Activated CD4-positive, CD25-positive, alpha-beta regulatory T cell treated with anti-CD3 and anti-CD28 coated beads, Interleukin-2, amount 50 U/mL, for 72 hours (primary cell): Measurements from ENCODE around the gene BCKDHB.
"Not testable (repeated sequence)": the region's sequence is repeated elsewhere in the genome, so short reads cannot be mapped to it uniquely, and the experiment has no call there.

Experiments
- DNase-seq: peaks from one replicate; pipeline ENCODE4 v3.0.0; 2021

Gene BCKDHB

DNA sequence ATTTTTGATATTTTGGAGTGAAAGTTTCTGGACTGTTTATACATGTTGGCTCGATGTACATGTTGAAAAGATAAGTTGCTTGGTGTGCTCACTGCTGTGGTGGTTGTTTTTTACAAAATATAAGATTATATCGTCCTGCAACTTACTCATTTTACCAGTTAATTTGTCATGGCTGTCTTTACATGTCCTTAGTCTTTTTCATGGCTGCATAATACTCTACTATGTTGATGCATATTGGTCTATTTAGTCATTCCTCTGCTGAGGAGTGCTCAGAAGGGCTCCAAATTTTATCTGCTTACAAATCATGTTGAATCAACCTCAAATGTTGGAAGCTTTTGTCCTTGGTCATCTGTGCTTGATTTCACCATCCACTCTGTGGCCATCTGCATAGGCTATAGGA is 164.6 kb downstream of the BCKDHB start:
- DNase-seq = no peak

DNA sequence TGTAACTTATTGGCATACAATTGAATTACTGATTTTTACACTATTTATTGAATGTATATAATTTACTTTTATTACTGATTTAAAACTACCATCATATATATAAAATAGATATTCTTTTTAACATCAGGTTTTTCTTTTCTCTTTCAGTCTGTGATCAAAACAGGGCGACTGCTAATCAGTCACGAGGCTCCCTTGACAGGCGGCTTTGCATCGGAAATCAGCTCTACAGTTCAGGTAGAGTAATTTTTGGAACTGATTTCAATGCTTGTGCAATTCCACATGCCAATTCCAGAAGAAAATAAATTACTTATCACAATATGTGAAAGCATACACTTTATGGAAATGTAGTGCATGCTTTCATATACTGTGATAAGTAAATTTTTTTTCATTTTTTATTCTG is 166.5 kb downstream of the BCKDHB start:
- no peak for DNase-seq

DNA sequence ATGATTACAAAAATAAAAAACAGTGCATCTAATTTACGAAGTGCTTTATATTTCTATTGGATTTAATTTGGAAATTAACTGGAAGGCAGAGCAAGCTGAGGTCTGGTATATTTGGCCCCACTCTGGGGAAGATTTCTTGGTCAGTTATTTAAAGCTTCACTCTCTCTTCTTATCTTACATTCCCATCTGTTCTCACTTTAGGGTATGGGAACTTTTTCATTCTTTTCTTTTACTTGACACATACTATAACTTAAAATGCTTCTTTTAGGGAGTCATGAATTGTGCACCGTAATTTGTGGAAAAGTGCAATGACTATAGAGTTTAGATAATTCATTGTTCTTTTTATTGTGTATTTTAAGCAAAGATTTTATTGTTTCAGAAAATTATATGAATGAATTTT is 170.4 kb downstream of the BCKDHB start:
- DNase-seq = no peak

DNA sequence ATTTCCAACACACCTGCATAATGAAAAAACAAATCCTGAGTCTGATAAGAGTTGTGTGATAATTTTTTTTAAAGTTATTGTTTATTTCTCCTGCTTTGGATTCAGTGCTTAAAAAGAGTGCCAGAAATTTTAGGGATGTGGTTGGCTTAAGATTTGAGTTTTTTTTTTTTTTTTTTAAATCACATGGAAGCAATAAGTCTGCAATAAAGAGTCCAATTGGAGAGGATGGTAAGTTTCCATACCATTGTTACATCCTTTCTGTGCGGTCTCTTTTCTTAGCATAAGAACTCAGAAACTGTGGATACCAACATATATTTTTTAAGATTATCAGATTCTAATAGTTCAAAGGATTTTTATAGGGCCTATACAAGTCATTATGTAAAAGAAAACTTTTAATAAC is 171.0 kb downstream of the BCKDHB start:
- DNase-seq = no peak

DNA sequence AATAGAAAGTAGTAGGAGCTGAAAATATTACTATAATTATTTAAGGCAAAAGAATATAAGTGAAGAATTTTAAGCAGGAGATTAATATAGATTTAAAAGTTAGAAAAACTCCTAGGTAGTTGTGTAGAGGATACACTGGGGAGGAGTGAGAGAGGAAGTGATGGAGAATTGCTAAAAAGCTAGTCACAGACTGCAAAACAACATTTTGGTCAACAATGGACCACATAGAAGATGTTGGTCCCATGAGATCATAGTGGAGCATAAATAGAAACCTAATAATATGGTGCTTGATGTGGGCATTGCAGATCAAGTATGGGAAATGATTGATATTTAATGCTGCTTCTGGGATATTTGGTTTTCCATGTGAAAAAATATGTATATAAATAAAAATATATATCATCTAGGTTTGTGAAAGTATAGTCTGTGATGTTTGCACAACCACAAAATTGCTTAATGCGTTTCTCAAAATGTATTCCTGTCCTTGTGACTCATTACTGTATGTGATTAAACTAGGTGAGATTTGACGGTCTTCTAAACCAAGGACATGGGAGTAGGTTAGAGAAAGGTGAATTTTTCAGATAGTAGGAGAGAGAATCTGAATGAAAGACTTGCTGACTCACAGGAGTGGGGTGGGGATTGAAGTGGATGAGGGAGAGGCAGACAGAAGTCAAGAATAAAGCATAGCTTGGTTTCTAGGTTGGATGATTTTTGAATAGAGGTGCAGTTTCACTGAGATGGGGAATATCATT is 174.0 kb downstream of the BCKDHB start:
- DNase-seq = no peak

DNA sequence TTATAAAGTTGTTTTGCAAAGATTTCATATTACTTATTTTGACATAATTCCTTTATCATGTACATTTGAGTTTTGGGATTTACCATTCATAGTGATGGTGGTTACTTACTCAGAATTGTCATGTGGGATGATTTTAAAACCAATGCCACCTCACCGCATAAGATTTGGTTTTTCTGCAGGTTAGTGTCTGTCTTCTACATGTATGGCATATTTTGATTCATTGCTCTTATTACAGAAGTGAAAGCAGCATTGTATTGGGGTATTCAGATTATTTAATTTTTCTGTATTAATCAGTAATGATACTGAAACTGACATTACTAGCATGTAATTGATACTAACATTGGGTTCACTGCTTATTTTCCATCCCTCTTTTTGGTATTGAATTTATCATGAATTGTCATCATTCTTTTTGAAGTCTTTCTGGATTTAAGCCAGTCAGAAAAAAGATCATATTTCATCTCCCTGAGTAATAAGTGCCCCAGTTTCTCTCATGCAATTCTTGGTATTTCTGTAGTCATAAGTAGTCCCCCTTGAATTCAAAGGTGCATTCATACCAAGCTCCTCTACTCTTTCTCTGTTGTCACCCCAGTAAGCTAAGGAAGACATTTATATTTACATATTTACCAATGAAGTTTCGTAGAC is 176.6 kb downstream of the BCKDHB start:
- DNase-seq = no peak

DNA sequence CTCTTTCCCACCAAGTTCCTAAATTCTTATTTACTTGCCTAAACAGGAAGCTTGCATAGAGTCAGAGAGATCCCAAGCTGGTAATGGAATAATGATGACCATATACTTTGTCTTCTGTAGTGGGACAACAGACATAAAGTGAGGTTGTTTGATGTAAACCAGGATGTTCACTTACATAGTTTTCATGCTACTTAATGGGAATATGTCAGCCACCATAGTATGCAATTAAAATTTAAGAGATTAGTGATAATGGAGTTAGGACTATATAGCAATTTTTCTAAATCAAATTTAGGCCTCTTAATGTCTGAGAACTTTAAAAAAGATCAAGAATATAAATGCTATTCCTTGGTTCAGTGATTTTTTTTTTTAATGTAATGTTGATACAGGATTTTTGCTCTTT is 180.6 kb downstream of the BCKDHB start:
- DNase-seq = no peak

DNA sequence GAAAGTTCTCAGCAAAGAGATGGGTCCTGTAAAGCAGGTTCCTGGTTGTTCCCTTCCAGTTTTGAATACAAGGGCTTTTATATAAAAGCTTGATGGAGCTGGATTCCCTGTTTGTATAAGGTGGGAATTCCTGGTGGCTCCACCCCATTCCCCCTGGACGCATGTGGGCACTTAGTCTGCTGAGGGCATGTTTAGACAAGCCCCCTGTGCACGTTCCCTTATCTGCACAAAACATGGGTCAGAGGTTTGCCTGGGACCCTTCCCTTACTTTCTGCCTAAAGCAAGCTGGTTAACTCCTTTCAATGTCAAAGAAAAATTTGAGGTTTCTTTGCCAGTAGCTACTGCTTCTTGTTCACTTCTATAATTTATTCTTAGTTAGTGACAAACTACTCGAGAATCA is 181.1 kb downstream of the BCKDHB start:
- DNase-seq = no peak

DNA sequence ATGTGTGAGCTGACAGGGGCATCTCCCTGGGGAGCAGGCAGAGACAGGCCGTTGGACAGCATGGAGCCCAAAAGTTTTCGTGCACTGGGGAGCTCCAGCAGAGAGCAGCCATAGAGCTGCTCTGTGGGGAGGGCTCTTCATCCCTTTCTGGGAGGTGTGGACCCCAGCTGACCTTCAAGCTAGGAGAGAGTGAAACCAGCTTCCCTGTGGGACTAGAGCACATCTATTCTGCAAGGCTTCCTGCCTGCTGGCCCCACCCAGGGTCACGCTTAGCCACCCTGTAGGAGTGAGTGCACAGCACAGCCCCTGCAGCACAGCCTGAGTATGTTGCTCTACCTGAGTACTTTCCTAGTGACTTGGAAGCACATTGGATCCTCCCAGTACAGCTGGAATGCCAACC is 183.3 kb downstream of the BCKDHB start:
- DNase-seq = no peak

DNA sequence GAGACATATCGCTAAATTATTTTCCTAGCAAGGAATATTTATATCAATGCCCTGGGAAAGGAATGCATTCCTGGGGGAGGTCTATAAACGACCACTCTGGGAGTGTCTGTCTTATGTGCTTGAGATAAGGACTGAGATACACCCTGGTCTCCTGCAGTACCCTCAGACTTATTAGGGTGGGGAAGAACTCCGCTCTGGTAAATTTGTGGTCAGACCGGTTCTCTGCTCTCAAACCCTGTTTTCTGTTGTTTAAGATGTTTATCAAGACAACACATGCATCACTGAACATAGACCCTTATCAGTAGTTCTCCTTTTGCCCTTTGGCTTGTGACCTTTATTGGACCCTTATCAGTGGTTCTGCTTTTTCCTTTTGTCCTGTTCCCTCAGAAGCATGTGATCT is 188.1 kb downstream of the BCKDHB start:
- not testable (repeated sequence) for DNase-seq

DNA sequence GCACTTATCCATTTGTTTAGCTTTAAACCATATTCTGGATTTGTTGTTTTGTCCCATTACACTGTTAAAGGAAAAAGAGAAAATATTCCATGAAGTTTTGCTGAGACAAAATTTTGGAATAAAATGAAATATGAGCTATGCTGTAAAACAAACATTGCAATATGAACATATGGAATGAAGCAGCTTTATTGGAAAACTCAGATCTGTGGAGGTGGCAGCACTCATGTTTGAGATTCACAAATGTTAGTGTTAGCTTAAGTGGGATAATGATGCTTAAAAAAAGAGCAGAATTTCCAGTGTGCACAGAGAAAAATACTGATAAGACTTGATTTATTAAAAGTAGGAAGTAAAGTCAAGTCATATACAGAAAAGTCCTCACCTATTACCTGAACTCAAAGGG is 196.2 kb downstream of the BCKDHB start:
- DNase-seq = no peak

DNA sequence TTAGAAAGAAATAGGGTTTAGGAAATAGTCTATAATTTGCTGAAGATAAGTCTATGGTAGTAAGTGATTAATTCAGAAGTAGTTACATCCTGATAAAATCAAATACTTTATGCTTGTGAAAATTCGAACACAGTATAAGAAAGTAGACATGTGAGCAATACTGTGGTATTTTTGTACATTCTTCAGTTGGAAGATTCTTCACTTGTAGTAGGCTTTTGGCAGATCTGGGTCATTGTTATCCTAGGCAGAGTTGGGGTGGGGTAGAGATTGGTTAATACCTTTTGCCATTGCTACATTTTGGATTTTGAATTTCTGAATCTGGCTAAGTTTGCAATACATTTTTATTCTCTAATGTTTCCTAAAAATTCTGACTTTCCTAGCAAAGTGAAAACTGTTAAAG is 197.5 kb downstream of the BCKDHB start:
- DNase-seq = no peak

DNA sequence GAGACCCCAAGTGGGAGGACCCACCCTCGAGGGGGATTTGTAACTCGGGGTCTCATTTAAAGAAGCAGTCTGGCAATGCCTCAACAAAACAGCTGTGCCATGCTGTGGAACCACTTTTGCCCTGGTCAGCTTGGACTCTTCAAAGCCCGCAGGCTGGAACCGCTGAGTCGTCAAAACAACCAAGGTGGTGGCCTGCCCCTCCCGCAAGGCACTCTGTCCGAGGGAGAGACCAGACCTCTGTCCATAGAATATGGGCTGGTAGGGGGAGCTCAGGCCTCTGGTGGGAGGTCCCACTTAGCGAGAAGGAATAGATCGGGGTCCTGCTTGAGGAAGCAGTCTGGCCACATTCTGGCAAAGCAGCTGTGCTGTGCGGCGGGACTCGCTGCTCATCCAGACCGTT is 208.1 kb downstream of the BCKDHB start:
- DNase-seq = no peak

DNA sequence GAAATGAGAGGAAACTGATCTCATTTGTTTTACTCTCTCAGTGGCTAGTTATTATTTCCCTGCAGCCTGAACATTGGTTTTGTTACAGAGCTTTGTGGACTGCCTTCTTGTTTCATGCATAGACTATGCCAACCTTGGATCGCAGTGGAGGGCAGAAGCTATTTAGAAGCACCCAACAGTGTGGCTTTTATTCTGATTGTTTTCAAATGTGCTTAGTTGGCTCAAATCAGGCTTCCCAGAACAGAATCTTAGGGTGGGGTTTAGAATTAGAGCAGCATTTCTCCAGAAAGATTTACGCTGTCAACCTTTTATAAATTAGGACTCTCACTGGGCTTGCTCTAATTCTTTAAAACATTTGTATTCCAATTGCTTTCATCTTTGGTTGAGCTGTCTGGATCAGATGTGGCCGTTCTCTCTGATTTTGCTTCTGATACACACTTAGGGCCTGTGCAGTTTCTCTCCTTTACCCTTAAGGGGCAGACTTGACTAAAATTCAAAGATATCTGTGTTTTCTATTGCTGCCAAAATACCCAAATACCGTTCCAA is 210.3 kb downstream of the BCKDHB start:
- no peak for DNase-seq

DNA sequence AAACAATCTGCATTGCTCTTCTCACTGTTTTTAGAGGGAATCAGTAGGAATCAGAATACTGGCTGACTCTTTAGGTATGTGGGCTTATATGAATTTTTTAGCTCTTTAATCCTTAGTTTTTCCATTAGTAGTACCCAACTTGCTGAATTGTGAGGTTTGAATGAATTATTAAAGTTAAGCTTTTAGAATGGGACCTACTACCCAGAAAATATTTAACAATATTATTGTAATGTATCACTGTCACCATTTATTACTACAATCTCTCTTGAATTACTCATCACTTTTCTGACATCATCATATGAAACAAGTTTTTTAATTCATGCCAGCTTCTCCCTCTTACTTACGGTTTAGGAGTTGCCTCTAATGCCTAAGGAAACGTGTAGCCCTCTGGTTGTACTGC is 212.7 kb downstream of the BCKDHB start:
- no peak for DNase-seq

DNA sequence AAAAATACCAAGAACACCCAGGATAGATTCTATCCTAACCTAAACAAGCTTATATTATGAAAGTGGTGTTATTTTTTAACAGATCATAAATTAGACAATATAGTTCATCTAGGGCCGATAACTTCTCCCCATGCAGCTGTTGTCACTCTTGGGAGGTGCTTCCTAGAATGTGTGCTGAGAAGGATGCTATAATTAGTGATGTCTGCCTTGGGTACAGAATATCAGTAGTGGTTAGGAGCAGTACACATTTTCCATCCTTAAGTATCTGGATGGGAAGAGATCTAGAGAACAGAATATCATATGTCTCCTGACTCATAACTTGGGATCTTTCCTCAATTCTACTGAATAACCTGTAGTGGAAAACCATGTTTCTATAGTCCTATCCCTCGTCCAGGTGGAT is 214.5 kb downstream of the BCKDHB start:
- DNase-seq = no peak

DNA sequence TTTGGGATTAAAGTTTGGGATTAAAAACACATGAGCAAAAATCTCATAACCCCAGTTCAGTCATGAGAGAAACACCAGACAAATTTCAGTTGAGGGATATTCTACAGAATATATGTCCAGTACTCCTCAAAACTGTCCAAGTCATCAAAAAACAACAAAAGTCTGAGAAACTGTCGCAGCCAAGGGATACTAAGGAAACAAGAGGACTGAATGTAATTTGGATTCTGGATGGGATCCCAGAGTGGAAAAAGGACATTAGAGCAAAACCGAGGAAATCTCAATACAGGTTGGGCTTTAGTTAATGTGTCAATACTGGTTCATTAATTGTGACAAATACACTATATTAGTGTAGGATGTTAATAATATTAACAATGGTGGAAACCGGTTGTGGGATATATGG is 219.3 kb downstream of the BCKDHB start:
- DNase-seq = no peak

DNA sequence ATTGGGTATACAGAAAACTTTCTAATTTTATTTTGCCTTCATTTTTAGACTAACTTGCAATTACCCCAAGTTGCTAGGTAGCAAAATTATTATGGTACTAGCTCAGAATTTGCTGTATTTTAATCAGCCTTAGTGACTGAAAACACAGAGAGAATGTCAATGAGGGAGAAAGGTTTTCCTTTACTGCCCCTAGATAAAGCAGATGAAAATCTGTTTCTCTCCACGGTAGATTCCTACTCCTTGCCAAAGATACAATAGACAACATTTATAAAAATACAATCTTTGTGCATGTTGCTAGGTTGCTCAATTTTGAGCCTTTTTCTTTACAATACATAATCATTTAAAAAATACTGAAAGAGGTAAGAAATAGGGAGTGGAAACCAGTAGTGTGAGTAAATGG is 222.2 kb downstream of the BCKDHB start:
- DNase-seq = no peak

DNA sequence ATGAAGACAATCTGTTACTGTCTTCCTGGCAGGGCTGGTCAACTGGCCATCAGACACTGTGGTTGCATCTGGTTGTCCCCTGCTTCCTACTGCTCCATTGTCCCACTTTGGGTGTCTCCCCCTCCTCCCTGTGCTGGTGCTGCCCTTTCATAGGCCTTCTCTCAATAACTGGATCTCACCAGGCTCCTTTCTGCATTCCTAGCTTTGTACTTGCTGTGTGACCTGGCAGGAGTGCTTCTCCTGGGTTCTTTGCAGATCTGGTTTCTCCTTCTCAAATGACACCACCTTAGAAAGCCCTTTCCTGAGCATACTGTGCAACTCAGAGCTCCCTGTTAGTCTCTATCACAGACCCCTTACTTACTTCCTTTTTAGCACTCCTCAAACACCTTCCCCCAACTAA is 223.0 kb downstream of the BCKDHB start:
- DNase-seq = no peak

DNA sequence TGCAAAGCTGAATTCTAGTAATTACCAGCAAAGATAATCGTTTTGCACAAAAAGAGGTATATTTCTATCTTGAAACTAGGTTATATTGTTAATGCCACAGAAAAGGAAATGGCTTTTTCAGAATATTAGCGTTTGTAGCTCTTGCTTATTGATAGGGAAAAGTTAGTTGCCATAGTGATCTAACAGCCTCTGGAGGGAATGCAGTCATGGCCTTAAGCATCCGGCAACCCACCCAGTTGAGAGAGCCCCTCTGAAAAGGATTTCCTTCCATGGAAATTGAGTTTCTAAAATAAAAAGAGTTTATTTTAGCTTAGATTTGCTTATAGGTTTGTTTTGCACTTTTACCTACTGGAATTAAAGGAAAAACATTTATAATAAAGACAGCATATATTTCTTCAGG is 224.5 kb downstream of the BCKDHB start:
- no peak for DNase-seq

DNA sequence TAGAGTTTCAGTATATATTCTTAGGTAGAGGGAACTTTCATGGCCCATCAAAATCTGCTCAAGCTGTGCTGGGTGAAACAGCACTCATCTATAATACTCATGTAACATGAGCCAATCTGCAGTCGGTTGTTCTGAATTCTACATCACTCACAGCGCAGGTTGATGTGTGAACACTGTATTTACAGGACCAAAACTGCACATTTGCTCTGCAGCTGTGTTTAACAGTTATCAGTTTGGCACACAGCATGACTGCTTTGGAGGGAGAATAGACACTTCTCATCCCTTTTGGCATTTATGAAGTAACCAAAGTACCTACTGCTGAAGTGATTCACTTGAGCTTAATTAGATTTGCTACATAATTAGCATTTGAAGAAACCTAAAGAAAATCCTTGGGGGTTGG is 225.1 kb downstream of the BCKDHB start:
- no peak for DNase-seq

DNA sequence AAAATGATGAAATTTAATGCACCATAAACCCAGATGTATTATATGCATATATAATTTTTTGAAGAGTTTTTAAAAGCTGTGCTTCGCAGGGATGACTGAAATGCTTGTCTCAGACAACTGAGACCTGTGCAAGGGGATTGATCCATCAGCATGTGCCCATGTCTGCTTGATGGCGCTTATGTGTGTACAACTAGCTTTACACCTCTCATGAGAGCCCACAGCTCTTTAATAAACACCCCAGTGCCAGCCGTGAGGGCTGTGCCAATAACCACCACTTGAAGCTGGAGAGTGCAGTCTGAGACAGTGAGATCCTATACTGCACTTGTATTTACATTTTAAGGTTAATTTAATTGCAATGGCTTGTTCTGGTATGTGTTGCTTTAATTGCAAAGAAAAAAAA is 225.5 kb downstream of the BCKDHB start:
- DNase-seq = no peak

DNA sequence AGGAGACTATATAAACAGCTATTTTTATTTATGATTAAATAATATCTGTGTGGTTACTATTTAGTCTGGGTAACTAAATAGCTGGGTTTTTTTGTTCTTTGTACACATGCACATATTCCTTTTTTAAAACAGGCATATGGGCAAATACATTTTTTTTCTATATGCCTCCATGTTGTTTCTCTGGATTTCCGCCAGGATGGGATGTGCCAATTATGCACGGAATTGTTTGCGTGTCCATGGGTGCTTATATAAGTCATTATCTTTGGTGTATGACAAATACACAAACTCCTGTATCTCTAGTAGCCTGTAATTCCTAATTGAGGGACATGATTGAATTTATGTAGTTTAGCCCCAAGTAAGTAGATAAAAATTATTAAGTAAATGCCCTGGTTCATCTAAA is 226.9 kb downstream of the BCKDHB start:
- no peak for DNase-seq

DNA sequence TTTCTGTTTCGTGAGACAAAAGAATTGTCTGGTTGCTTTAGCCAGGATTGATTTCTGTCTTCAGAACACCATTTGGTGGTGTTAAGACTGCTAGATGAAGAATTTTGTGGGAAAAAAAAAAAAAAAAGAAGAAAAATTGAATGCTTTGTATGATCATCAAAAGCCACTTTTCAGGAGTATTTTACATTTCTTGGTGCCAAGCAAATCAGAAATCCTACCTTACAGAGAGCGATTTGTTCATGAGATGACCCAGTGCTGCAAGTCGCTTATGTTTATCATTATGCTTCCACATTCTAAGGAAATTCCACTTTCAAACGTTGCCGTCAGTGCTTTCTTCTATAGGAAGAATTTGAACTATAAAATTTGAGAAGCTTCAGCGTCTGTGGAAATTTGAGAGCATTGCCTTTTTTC is 228.7 kb downstream of the BCKDHB start:
- DNase-seq = no peak

DNA sequence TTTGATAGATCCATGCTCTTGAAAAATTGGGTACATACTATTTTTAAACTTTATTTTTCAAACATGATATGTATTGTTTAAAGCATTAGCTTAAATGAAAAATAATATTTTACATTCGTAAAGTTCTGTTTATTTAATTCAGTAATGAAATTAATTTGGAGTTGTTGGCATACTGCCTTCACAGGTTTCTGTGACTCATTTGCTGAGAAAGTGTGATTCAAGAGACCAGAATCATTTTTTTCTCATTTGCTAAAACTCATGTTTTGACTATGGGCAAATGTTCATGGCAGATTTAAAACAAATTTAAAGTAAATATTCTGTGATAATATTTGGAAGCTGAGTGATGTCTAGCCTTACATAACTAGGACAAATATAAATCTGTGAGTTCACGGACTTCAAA is 230.4 kb downstream of the BCKDHB start:
- no peak for DNase-seq
